OCI-LY3 (cell line): Measurements from ENCODE around the gene KLF4.

ENCODE experiments used
- H2AFZ ChIP-seq: fragments of 200-600, 300-600 bp; shearing (Covaris generic); 2 replicates; pipeline ENCODE4 v1.6.0; 2014; ENCODE audit warnings: antibody characterized with exemption, low read depth, low read length
- H3K27ac ChIP-seq: fragments of 200-600, 300-600 bp; sonication (generic); 2 replicates; pipeline ENCODE4 v1.5.1; 2014; ENCODE audit warnings: mild to moderate bottlenecking, low read length, moderate library complexity, mixed read lengths
- H3K27me3 ChIP-seq: fragments of 200-600, 300-600 bp; sonication (generic); 2 replicates; pipeline ENCODE4 v1.6.1; 2014; ENCODE audit warnings: low read depth, low read length, mixed read lengths
- H3K36me3 ChIP-seq: fragments of 200-600, 300-600 bp; sonication (generic); replicated peaks from 2 replicates; pipeline ENCODE3; 2014; ENCODE audit warnings: low read depth, low read length, mixed read lengths
- H3K4me1 ChIP-seq: fragments of 300-600, 200-600 bp; sonication (generic); 2 replicates; pipeline ENCODE4 v1.6.1; 2014; ENCODE audit warnings: low read length, mixed read lengths
- H3K4me2 ChIP-seq: fragments of 200-600, 300-600 bp; sonication (generic); 2 replicates; pipeline ENCODE4 v1.6.1; 2014; ENCODE audit warnings: low read length, mixed read lengths
- H3K4me3 ChIP-seq: fragments of 300-600, 200-600 bp; sonication (generic); 2 replicates; pipeline ENCODE4 v1.5.1; 2014; ENCODE audit warnings: antibody characterized with exemption, mild to moderate bottlenecking, low read length, moderate library complexity
- H3K79me2 ChIP-seq: fragments of 300-600, 200-600 bp; shearing (Covaris generic); 2 replicates; pipeline ENCODE4 v1.6.1; 2014; ENCODE audit warnings: mild to moderate bottlenecking, low read length, mixed read lengths
- H3K9ac ChIP-seq: fragments of 300-600, 200-600 bp; shearing (Covaris generic); 2 replicates; pipeline ENCODE4 v1.6.0; 2014; ENCODE audit warnings: mild to moderate bottlenecking, low read length, moderate library complexity
- H3K9me3 ChIP-seq: fragments of 200-600, 300-600 bp; shearing (Covaris generic); 2 replicates; pipeline ENCODE4 v1.6.1; 2014; ENCODE audit warnings: low read length, mixed read lengths; ENCODE audit not compliant: insufficient read depth
- H4K20me1 ChIP-seq: fragments of 200-600, 300-600 bp; sonication (generic); 2 replicates; pipeline ENCODE4 v1.6.1; 2016; ENCODE audit warnings: low read length, mixed read lengths; ENCODE audit not compliant: insufficient read depth
- CTCF ChIP-seq: fragments of 200-600, 300-600 bp; sonication (generic); IDR thresholded peaks from 2 replicates; pipeline ENCODE4 v1.5.1; 2014; ENCODE audit warnings: antibody characterized with exemption, low read length, low read depth
- EZH2phosphoT487 ChIP-seq: fragments of 200-600 bp; shearing (Covaris generic); IDR thresholded peaks from 2 replicates; pipeline ENCODE4 v1.6.1; 2018; ENCODE audit warnings: antibody characterized with exemption, mixed run types, low read depth

The KLF4 gene

GRCh38 chr9:107455425-107456135 lies 34.0 kb downstream of the KLF4 start:
- Histone ChIP-seq H3K27ac (no peak overlapping the region), H4K20me1 (no peaks in the 10 kb centered on the region), H3K4me1 (no peaks in the 10 kb centered on the region), H3K79me2 (no peaks in the 10 kb centered on the region), H3K9me3 (no peaks in the 10 kb centered on the region), H3K9ac (no peak overlapping the region), H3K36me3 (no peaks in the 10 kb centered on the region), H2AFZ (0 out of 2 replicates have a peak overlapping the region, but pooled peaks have one; percentile 54), H3K4me2 (no peak overlapping the region), H3K4me3 (no peak overlapping the region), H3K27me3 (no peaks in the 10 kb centered on the region)
- TF ChIP-seq CTCF (no peak), EZH2phosphoT487 (no peak)

GRCh38 chr9:107453479-107453878 lies 36.1 kb downstream of the KLF4 start:
- H3K36me3 ChIP-seq: no peaks in the 10 kb centered on the region
- H3K79me2 ChIP-seq: no peaks in the 10 kb centered on the region
- H2AFZ ChIP-seq: no peak overlapping the region
- H3K27me3 ChIP-seq: no peaks in the 10 kb centered on the region
- H4K20me1 ChIP-seq: no peaks in the 10 kb centered on the region
- no peaks in the 10 kb centered on the region for H3K4me1 ChIP-seq
- H3K27ac ChIP-seq: no peak overlapping the region
- no peak overlapping the region for H3K4me2 ChIP-seq
- TF ChIP-seq EZH2phosphoT487 (no peak), CTCF (no peak)
- H3K4me3 ChIP-seq: no peak overlapping the region
- no peaks in the 10 kb centered on the region for H3K9me3 ChIP-seq
- H3K9ac ChIP-seq: no peak overlapping the region

- Histone ChIP-seq H3K27ac (no peak overlapping the region), H3K79me2 (no peaks in the 10 kb centered on the region), H3K9ac (no peak overlapping the region), H3K9me3 (no peaks in the 10 kb centered on the region), H4K20me1 (no peaks in the 10 kb centered on the region), H3K27me3 (no peaks in the 10 kb centered on the region), H3K36me3 (no peaks in the 10 kb centered on the region), H2AFZ (no peak overlapping the region), H3K4me1 (no peaks in the 10 kb centered on the region), H3K4me2 (no peak overlapping the region), H3K4me3 (no peak overlapping the region)
- TF ChIP-seq EZH2phosphoT487 (no peak), CTCF (no peak)
These were observed 41.7 kb downstream of the KLF4 start for GRCh38 chr9:107447834-107448233.

GRCh38 chr9:107447081-107447480 lies 42.5 kb downstream of the KLF4 start:
- H3K4me2 ChIP-seq: no peak overlapping the region
- no peak overlapping the region for H3K9ac ChIP-seq
- H3K27ac ChIP-seq: no peak overlapping the region
- H2AFZ ChIP-seq: no peak overlapping the region
- no peak overlapping the region for H3K4me3 ChIP-seq
- no peaks in the 10 kb centered on the region for H3K79me2 ChIP-seq
- no peaks in the 10 kb centered on the region for H3K27me3 ChIP-seq
- H3K9me3 ChIP-seq: no peaks in the 10 kb centered on the region
- TF ChIP-seq EZH2phosphoT487 (no peak), CTCF (no peak)
- H4K20me1 ChIP-seq: no peaks in the 10 kb centered on the region
- H3K4me1 ChIP-seq: no peaks in the 10 kb centered on the region
- no peaks in the 10 kb centered on the region for H3K36me3 ChIP-seq
